HG03520 (cell line): ENCODE data around the gene CFAP45.

ENCODE experiments used
- ATAC-seq: cut with Tn5 transposase; IDR thresholded peaks from one replicate; pipeline ENCODE4 v1.9.1; 2021; ENCODE audit warnings: mild to moderate bottlenecking, moderate library complexity; ENCODE audit not compliant: unreplicated experiment

CFAP45 gene

DNA sequence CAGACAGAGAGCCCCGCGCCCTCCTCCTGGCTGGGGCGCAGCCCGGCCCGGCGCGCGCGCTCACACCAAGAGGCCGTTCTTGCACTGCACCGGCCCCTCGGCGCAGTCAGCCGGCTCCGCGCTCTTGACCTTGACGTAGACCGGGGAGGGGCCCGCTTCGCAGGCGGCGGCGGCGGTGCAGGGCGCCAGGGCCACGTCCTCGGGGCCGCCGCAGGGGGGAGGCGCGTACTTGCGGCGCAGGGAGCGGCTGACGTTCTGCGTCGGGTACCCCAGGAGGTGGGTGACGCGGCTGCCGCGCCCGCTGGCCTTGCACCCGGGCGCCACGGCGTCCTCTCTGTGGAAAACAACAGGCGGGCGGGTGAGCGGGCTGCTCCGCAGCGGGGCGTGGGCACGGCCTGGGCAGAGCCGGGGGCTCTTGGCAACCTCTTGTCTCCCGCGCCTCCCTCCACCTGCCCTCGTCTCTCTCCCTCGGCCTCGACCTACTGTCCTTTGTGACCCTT is 45.2 kb downstream of the CFAP45 start:
- peak; percentile 89 for ATAC-seq

- ATAC-seq = no peak
These were observed 45.8 kb downstream of the CFAP45 start for GRCh38 chr1:159854116-159854692.

- ATAC-seq = no peak
These were observed 46.4 kb downstream of the CFAP45 start for GRCh38 chr1:159853417-159854115.

DNA sequence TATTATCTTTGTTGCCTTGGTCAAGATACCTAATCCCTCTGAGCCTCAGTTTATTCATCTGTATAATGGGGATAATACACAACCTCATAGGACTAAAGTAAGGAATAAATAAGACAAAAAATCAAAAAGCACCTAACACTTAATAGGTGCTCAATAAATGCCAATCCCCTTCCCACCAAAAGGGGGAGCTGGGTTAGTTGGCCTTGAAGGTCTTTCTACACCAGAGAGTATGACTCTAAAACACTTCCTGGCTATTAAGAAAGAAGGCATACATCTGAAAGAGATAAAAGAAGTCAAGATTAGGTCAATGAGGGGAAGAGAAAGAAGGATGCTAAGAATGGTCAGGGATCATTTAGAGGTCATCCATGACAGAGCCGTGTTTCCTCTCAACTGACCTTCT is 48.6 kb downstream of the CFAP45 start:
- no peak for ATAC-seq

GRCh38 chr1:159849626-159850366 is 50.2 kb downstream of the CFAP45 start:
- ATAC-seq = no peak

- ATAC-seq = no peak
These were observed 51.6 kb downstream of the CFAP45 start for GRCh38 chr1:159848326-159848725.

DNA sequence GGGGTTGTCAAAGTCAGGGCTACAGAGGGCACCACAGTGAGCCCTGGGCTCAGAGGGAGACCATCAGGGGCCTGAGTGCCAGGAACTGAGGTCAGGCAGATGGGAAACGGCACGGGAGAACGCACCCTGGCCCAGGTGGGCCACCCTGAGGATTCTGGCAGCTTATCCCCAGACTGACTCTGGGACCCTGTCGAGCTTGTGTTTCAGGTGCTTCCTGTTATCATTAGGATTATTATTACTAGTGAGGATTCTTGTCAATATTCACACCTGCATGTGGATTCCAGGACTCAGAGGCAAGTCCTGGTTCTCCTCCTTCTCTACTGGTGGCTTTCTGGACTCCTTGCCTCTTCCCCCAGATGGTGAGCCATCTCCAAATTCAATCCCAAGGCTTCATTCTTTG is 52.7 kb downstream of the CFAP45 start:
- no peak for ATAC-seq

DNA sequence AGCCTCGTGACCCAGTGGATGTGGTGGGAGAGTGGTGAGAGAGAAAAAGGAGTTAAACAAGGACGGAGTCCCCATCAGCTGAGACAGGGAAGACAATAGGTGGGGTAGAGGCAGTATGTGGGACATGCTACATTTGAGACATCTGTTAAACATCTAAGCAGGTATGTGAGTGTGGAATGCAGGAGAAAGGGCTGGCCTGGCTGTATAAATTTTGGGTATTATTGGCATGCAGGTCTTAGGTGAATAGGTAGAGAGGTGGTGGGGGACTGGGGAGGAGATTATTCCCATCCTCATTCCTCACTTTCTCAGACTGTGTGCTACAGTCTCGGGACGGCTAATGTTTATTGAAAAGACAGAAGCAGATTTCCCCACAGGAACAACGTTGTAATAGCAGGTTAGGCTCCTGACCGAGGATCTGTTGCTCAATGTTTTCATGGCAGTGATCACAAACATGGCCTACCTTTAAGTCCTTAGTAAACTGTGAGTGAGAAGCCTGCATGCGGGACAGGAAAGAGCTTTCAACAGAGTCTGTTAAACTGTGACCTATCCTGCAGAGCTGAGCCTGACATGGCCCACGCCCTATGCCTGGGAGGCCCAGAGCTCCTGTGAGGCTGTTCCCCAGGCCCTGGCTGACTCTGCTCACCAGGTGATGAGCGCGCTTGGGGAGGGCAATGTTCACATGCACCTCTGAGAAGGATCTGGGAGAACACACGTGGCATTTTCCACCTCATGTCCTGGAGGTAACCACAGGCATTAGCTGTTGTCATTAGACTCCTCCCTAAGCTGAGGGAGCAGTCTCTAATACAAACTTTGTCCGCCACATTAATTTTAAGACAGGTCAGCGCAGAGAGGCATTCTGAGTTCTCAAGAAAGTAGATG is 54.0 kb downstream of the CFAP45 start:
- ATAC-seq = no peak

GRCh38 chr1:159843459-159843858 is 56.5 kb downstream of the CFAP45 start:
- no peak for ATAC-seq

DNA sequence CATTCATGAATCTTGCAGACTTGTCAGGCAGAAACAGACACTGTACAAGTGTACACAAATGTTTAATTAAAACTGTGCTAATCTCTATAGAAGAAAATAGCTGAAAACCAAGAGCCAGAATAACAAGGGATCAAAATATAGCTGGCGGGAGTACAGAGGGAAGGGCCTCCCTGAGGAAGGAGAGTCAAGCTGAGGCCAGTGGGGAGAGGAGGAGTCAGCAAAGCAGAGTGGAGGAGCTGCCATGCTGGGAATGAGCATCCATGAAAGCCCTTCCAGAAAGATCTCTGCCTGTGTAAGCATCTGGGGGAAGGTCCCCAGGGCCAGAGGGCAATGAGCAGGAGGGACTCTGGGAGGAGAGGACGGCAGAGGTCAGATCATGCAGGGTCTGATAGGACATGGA is 58.2 kb downstream of the CFAP45 start:
- ATAC-seq = no peak

- peak; percentile 77 for ATAC-seq
These were observed 60.7 kb downstream of the CFAP45 start for GRCh38 chr1:159839116-159839849.

DNA sequence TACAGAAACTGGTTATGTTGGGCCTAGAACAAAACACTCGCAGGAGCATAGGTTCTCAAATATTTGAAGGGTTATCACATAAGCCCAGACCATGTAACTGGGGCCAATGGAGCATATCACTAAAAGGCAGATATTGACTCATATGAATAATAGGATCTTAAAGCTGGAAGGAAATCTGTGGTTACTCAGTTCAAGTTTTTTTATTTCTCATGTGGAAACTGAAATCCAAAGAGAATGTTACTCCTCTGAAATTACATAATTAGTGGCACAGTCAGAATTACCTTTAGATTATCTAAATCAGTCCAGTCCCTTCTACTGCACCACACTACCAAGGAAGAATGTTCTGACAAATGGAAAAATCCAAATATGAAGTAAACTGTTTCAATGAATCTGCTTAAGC is 61.2 kb downstream of the CFAP45 start:
- peak; percentile 57 for ATAC-seq

- no peak for ATAC-seq
These were observed 64.0 kb downstream of the CFAP45 start for GRCh38 chr1:159835862-159836525.

DNA sequence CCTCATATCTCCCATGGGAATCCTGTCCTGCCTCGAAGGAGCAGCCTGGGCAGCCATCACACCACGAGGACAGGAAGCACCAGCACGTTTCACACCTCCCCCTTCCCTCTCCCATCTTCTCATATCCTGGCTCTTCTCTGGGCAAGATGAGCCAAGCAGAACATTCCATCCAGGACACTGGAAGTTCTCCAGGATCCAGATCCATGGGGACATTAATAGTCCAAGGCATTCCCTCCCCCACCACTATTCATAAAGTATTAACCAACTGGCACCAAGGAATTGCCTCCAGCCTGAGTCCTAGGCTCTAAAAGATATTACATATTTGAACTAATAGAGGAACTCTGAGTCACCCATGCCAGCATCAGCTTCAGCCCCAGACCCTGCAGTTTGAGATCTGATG is 64.6 kb downstream of the CFAP45 start:
- no peak for ATAC-seq

- ATAC-seq = no peak
These were observed 67.7 kb downstream of the CFAP45 start for GRCh38 chr1:159832309-159832708.

DNA sequence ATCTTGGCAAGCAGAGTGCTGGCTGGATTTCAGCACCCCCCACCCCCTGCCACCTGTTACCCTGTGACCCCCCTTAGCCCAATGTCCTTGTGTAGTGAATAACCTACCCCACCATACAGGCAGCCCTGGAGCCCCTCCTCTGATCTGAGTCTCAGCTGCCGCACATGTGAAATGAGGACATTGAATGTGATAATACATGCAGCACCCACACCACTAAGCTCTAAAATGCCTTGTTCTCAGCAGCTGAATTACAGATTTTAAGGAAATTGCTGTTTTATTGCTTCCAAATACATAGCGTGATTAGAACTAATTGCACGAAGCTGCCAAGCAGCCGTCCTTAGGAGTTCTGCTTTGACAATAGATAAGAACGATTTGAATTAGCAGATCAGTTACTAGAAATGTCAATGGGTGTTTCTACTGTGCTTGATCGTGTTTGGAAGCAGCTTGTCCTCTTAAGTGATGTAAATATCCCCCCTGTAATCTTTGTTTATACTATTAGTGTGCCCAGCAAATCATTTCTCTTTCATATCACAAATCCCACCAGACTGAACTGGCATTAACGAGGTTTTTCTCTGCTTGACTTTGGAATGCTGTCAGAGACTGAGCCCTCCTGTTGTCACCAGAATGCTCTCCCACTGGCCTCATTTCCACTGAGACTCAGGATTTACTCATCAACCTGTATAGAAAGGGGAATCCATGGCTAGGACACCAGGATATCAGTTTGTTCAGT is 68.4 kb downstream of the CFAP45 start:
- no peak for ATAC-seq

DNA sequence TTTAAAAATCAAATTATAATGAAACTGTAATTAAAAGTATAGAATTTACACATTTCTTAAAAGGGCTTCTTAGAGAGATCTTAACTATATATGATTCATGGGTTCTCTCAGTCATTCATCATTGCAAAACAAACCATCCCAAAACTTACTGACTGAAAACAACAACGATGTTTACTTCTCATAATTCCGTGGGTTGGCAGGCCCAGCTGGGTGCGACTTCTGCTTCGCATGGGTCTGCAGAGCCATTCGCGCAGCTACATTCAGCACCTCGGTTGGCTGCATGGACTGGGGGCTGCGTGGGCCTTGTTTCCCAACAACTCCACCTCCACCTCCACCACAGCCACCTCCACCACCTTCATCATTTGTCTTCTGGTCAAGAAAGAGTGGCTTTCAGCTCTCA is 69.2 kb downstream of the CFAP45 start:
- ATAC-seq = no peak

DNA sequence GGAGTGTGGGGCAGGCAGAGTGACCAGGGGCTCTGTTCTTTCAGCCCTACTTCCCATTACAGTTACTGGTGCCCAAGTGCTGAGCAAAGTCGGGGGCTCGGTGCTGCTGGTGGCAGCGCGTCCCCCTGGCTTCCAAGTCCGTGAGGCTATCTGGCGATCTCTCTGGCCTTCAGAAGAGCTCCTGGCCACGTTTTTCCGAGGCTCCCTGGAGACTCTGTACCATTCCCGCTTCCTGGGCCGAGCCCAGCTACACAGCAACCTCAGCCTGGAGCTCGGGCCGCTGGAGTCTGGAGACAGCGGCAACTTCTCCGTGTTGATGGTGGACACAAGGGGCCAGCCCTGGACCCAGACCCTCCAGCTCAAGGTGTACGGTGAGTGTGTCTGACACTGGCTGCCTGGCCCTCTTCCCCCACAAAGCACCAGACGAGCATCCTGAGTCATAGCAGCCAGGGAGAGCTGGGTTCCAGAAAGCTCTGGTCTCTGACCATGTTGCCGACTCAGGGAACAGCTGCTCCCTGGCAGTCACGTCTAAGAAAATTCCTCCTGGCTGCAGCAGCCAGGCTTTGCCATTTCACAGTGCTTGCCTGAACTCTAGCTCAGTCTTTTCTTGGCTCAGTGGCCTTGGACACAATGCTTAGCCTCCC is 70.0 kb downstream of the CFAP45 start:
- no peak for ATAC-seq

- peak; percentile 75 for ATAC-seq
These were observed 70.7 kb downstream of the CFAP45 start for GRCh38 chr1:159829273-159829634.
